ENCODE measurements around the gene OGFOD3.
A peak's percentile ranks its signal among the peaks of the same experiment; 100 is the strongest.
"Not testable (repeated sequence)": the region's sequence is repeated elsewhere in the genome, so short reads cannot be mapped to it uniquely, and the experiment has no call there.

The OGFOD3 gene

GRCh38 chr17:82432017-82432416, 13.6 kb upstream of the OGFOD3 start:
- DNase-seq: no peak

GRCh38 chr17:82429824-82430223, 11.4 kb upstream of the OGFOD3 start:
- no peak for DNase-seq

GRCh38 chr17:82428546-82428945, 10.2 kb upstream of the OGFOD3 start:
- no peak for DNase-seq

- DNase-seq: no peak
Observed at GRCh38 chr17:82424863-82425159, 6.4 kb upstream of the OGFOD3 start.

- peak; percentile 61 for DNase-seq
Observed at GRCh38 chr17:82424001-82424862, 5.8 kb upstream of the OGFOD3 start.

GRCh38 chr17:82419540-82419939, 1.2 kb upstream of the OGFOD3 start:
- no peak for DNase-seq

GRCh38 chr17:82416771-82417170, 1.6 kb downstream of the OGFOD3 start:
- no peak for DNase-seq

GRCh38 chr17:82416264-82416663, 2.1 kb downstream of the OGFOD3 start:
- no peak for DNase-seq

GRCh38 chr17:82415786-82416185, 2.6 kb downstream of the OGFOD3 start:
- DNase-seq: no peak

- no peak for DNase-seq
Observed at GRCh38 chr17:82415336-82415735, 3.0 kb downstream of the OGFOD3 start.

GRCh38 chr17:82414548-82415281, 3.7 kb downstream of the OGFOD3 start:
- peak; percentile 76 for DNase-seq

GRCh38 chr17:82412535-82413520, 5.6 kb downstream of the OGFOD3 start:
- DNase-seq: no peak

- not testable (repeated sequence) for DNase-seq
Observed at GRCh38 chr17:82412081-82412480, 6.3 kb downstream of the OGFOD3 start.

- DNase-seq: no peak
Observed at GRCh38 chr17:82411396-82412053, 6.9 kb downstream of the OGFOD3 start.

GRCh38 chr17:82410014-82410716, 8.2 kb downstream of the OGFOD3 start:
- no peak for DNase-seq

GRCh38 chr17:82408938-82409318, 9.5 kb downstream of the OGFOD3 start:
- no peak for DNase-seq

GRCh38 chr17:82408288-82408937, 10.0 kb downstream of the OGFOD3 start:
- DNase-seq: no peak

GRCh38 chr17:82407255-82407654, 11.1 kb downstream of the OGFOD3 start:
- no peak for DNase-seq

GRCh38 chr17:82406131-82406671, 12.2 kb downstream of the OGFOD3 start:
- DNase-seq: no peak

GRCh38 chr17:82405051-82405450, 13.3 kb downstream of the OGFOD3 start:
- DNase-seq: no peak

Measured in stimulated activated CD4-positive, alpha-beta T cell treated with anti-CD3 and anti-CD28 coated beads, Interleukin-1b, Interleukin-23, amount 100 ng/mL, for 48 hours (primary cell).